ENCODE results near the gene PLS3.

DNA sequence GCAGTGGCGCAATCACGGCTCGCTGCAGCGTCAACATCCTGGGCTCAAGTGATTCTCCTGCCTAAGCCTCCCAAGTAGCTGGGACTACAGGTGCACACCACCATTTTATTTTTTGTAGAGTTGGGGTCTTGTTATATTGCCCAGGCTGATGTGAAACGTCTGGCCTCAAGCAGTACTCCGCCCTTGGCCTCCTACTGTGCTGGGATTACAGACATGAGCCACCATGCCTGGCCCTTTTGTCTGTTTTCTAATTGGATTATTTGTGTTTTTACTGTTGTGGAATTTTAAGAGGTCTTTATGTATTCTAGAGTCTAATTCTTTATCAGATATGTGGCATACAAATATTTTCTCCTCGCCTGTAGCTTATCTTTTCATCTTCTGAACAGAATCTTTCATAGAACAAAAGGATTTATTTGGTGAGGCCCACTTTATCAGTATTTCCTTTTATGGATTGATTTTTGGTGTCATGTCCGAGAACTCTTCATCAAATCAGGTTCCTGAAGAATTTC is 18.9 kb downstream of the PLS3 start:
- TF ChIP-seq, protein P1, sequence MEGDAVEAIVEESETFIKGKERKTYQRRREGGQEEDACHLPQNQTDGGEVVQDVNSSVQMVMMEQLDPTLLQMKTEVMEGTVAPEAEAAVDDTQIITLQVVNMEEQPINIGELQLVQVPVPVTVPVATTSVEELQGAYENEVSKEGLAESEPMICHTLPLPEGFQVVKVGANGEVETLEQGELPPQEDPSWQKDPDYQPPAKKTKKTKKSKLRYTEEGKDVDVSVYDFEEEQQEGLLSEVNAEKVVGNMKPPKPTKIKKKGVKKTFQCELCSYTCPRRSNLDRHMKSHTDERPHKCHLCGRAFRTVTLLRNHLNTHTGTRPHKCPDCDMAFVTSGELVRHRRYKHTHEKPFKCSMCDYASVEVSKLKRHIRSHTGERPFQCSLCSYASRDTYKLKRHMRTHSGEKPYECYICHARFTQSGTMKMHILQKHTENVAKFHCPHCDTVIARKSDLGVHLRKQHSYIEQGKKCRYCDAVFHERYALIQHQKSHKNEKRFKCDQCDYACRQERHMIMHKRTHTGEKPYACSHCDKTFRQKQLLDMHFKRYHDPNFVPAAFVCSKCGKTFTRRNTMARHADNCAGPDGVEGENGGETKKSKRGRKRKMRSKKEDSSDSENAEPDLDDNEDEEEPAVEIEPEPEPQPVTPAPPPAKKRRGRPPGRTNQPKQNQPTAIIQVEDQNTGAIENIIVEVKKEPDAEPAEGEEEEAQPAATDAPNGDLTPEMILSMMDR (conservative IDR thresholded peaks at IDR 0.05; ENCODE audit: low read depth, low read length): no peak
- TF ChIP-seq EZH2 (IDR thresholded peaks at IDR 0.05; ENCODE audit: borderline replicate concordance, low read depth, low read length, poor library complexity, severe bottlenecking): no peak

All from A673 (cell line).